Measurements from ENCODE around the gene SQSTM1. TPM values are rescaled to one million over a fixed set of nuclear protein-coding genes. Genes with fewer than 3 reads are reported as not detected.

SQSTM1 gene
- total RNA-seq, 1 experiment from 2014 or later, result 985 TPM

GRCh38 chr5:179874536-179875292 lies 54.0 kb downstream of the SQSTM1 start:
- no peaks in the 10 kb centered on the region for H3K27me3 ChIP-seq (ENCODE audit: control insufficient read depth, insufficient read depth, low read length)
- TF ChIP-seq TCF7L2 (IDR thresholded peaks at IDR 0.05; ENCODE audit: low read depth, low read length) (no peak), POLR2AphosphoS5 (IDR thresholded peaks at IDR 0.05; ENCODE audit: low read depth, low read length) (no peak), SIN3A (IDR thresholded peaks at IDR 0.05; ENCODE audit: borderline replicate concordance, insufficient read depth, low read depth, low read length) (no peak), CTCF (IDR thresholded peaks at IDR 0.05) (no peak), REST (IDR thresholded peaks at IDR 0.05; ENCODE audit: insufficient read depth in 1 of 2, low read depth in 2 of 2, low read length in 1 of 2) (no peak)
- no TSS peak for BruUV-seq (replicated peaks)
- no peaks in the 10 kb centered on the region for H3K9me3 ChIP-seq (ENCODE audit: control insufficient read depth, insufficient read depth, low read depth, low read length)
- intact Hi-C loops (cut with micrococcal nuclease; ENCODE audit: unreplicated experiment) (no loop called here), in situ Hi-C loops (cut with HindIII; ENCODE audit: low pct_unique_long_range_greater_than_20kb, low sequenced_read_pairs) (no loop called here)
- POLR2A ChIA-PET, result no interaction called here
- DNase-seq (ENCODE audit: low read depth, low spot score) (no peak), ATAC-seq (no peak)
- H3K27ac ChIP-seq (ENCODE audit: low read length), result no peak overlapping the region
- no peaks in the 10 kb centered on the region for H3K4me1 ChIP-seq (ENCODE audit: control insufficient read depth, insufficient read depth, low read length)
- CTCF ChIA-PET, result no interaction called here
- no peak overlapping the region for H3K4me3 ChIP-seq (ENCODE audit: low read depth in 2 of 2, low read length in 2 of 2)
- peaks cover 11% of the 10 kb centered on the region; the same call in 1 of the 2 replicates for H3K36me3 ChIP-seq (ENCODE audit: control insufficient read depth, insufficient read depth, low read length)

- CTCF ChIA-PET, result no interaction called here
- ATAC-seq (no peak), DNase-seq (ENCODE audit: low read depth, low spot score) (no peak)
- TF ChIP-seq REST (IDR thresholded peaks at IDR 0.05; ENCODE audit: insufficient read depth in 1 of 2, low read depth in 2 of 2, low read length in 1 of 2), result no peak
- no peak for TF ChIP-seq POLR2AphosphoS5 (IDR thresholded peaks at IDR 0.05; ENCODE audit: low read depth, low read length)
- TF ChIP-seq SIN3A (IDR thresholded peaks at IDR 0.05; ENCODE audit: borderline replicate concordance, insufficient read depth, low read depth, low read length), result no peak
- no peak for TF ChIP-seq CTCF (IDR thresholded peaks at IDR 0.05)
- no peak for TF ChIP-seq TCF7L2 (IDR thresholded peaks at IDR 0.05; ENCODE audit: low read depth, low read length)
- POLR2A ChIA-PET, result no interaction called here
- Histone ChIP-seq H3K27ac (ENCODE audit: low read length) (no peak overlapping the region), H3K36me3 (ENCODE audit: control insufficient read depth, insufficient read depth, low read length) (peaks cover 8% of the 10 kb centered on the region; the same call in 1 of the 2 replicates), H3K9me3 (ENCODE audit: control insufficient read depth, insufficient read depth, low read depth, low read length) (no peaks in the 10 kb centered on the region), H3K27me3 (ENCODE audit: control insufficient read depth, insufficient read depth, low read length) (no peaks in the 10 kb centered on the region), H3K4me1 (ENCODE audit: control insufficient read depth, insufficient read depth, low read length) (no peaks in the 10 kb centered on the region), H3K4me3 (ENCODE audit: low read depth in 2 of 2, low read length in 2 of 2) (no peak overlapping the region)
- BruUV-seq (replicated peaks), result TSS peak; percentile 40
- in situ Hi-C loops (cut with HindIII; ENCODE audit: low pct_unique_long_range_greater_than_20kb, low sequenced_read_pairs) (no loop called here), intact Hi-C loops (cut with micrococcal nuclease; ENCODE audit: unreplicated experiment) (no loop called here)
These were observed 55.3 kb downstream of the SQSTM1 start for GRCh38 chr5:179875741-179876609.

All from Panc1 (cell line).